Adipocyte (in vitro differentiated cells): Measurements from ENCODE around the gene OPALIN.

ENCODE experiments used
- DNase-seq: peaks from one replicate; pipeline ENCODE4 v3.0.0-alpha.2; 2015; ENCODE audit warnings: low read depth
- H3K27me3 ChIP-seq: replicated peaks from 2 replicates; pipeline ENCODE4 v1.7.0; 2013; ENCODE audit warnings: mild to moderate bottlenecking, low read length, moderate library complexity; ENCODE audit not compliant: control insufficient read depth, insufficient read depth
- H3K36me3 ChIP-seq: 2 replicates; pipeline ENCODE4 v1.7.0; 2013; ENCODE audit warnings: low read length, mild to moderate bottlenecking, moderate library complexity; ENCODE audit not compliant: control insufficient read depth, insufficient read depth, severe bottlenecking
- H3K4me1 ChIP-seq: 2 replicates; pipeline ENCODE4 v1.7.0; 2013; ENCODE audit warnings: mild to moderate bottlenecking, low read length, moderate library complexity; ENCODE audit not compliant: control insufficient read depth, insufficient read depth
- H3K4me3 ChIP-seq: 2 replicates; pipeline ENCODE4 v1.7.0; 2013; ENCODE audit warnings: mild to moderate bottlenecking, low read length, moderate library complexity
- H3K9ac ChIP-seq: 2 replicates; pipeline ENCODE4 v1.7.0; 2013; ENCODE audit warnings: mild to moderate bottlenecking, low read length, moderate library complexity
- H3K9me3 ChIP-seq: 2 replicates; pipeline ENCODE4 v1.7.0; 2013; ENCODE audit warnings: mild to moderate bottlenecking, low read length, moderate library complexity; ENCODE audit not compliant: control insufficient read depth

OPALIN gene

DNA sequence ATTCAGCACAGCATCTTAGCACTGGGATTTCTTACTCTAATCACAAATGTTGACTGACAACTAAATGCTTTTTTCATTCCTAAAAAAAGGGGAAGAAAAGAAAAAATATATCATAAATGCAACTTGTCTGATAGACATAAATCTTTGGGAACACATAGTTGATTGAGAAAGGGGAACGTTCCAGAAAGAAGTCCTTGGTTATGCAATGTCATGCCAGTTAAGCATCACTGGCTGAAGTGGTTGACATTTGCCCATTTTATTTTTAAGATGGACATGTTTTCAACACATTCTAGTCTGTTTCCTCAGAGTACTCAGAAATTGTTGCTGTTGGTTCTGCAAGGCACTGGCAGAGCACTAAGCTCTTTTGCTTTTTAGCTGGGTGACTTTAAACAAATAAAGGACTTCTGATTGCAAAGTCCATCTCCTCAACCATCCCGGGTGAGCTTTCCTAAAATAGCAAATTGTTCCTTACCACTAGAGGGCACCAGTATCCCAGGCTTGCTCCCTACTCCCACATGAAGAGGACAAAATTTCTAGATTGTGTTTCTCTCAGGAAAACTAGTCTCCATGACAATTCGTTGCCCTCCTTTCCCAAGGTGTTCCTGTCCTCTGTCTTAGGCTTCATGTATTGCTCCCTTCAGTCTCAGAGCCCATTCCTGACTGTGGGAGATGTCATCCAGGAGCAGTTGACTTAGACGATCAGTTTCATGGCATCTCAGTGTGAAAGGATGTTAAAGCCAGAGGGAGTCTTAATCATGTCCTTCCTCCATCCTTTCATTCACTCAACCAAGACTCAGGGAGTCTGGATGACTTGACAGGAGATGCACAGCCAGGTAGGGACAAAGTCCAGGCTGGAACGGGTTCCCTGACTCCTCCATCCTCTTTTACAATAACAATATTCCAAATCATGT lies 23.9 kb downstream of the OPALIN start:
- Histone ChIP-seq H3K4me3 (no peak overlapping the region), H3K9ac (no peak overlapping the region), H3K36me3 (no peaks in the 10 kb centered on the region), H3K4me1 (no peaks in the 10 kb centered on the region), H3K9me3 (peaks cover 3% of the 10 kb centered on the region), H3K27me3 (peaks cover 55% of the 10 kb centered on the region)
- peak; percentile 81 for DNase-seq

- peaks cover 51% of the 10 kb centered on the region for H3K27me3 ChIP-seq
- no peaks in the 10 kb centered on the region for H3K4me1 ChIP-seq
- H3K36me3 ChIP-seq = no peaks in the 10 kb centered on the region
- DNase-seq = no peak
- H3K9me3 ChIP-seq = peaks cover 3% of the 10 kb centered on the region
- H3K4me3 ChIP-seq = no peak overlapping the region
- no peak overlapping the region for H3K9ac ChIP-seq
Observed at GRCh38 chr10:96333101-96333500, 25.7 kb downstream of the OPALIN start.

DNA sequence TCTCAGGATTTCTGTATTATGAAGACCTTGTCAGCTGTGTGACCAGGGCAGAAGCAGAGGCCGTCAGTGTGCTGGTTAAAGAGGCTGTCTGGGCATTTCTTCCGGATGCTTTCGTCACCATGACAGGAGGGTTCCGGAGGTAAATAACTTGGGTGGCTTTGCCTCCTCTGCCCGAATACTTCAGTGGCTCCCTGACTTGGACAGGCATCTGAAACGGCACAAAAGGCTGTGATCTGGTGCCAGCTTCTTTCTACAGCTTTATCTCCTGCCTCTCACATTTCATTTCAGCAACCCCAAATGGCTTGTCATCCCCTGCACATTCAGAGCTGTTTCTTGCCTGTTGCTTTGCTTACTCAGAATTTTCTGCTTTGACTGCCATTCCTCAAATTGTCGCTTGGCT lies 31.3 kb downstream of the OPALIN start:
- Histone ChIP-seq H3K27me3 (peaks cover 50% of the 10 kb centered on the region), H3K4me1 (no peaks in the 10 kb centered on the region), H3K9me3 (peaks cover 3% of the 10 kb centered on the region), H3K4me3 (no peak overlapping the region), H3K36me3 (no peaks in the 10 kb centered on the region), H3K9ac (no peak overlapping the region)
- no peak for DNase-seq

DNA sequence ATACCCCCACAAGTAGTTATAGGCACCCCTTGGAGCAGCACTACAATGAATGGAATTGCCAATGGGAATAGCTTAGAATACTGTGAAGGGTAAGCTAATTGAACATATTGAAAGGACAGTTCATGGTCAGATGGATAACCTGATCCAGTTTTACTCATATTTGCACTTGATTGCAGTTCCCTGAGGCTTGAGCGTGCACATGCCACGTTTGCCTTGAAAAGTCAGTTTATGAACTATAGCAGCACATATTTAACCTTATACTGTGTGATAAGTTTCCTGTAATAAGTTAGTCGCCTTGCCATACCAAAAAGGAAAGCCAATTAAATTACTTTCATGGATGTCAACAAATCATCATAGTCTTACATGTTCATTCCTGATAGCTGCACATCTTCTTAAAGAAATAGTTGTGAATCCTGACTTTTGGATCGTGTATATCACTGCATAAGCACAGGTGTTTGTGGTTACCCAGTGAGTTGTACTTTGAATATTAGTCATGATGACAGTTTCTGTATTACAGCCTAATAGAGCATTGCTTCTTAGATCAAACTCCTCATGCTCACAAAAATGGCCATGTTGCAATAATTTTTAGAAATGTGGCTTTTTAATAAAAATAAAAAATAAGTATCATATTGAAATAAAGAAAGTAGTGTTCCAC lies 33.0 kb downstream of the OPALIN start:
- H3K9me3 ChIP-seq = peaks cover 5% of the 10 kb centered on the region
- no peak for DNase-seq
- H3K4me1 ChIP-seq = no peaks in the 10 kb centered on the region
- H3K36me3 ChIP-seq = no peaks in the 10 kb centered on the region
- H3K4me3 ChIP-seq = no peak overlapping the region
- peaks cover 55% of the 10 kb centered on the region for H3K27me3 ChIP-seq
- H3K9ac ChIP-seq = no peak overlapping the region

DNA sequence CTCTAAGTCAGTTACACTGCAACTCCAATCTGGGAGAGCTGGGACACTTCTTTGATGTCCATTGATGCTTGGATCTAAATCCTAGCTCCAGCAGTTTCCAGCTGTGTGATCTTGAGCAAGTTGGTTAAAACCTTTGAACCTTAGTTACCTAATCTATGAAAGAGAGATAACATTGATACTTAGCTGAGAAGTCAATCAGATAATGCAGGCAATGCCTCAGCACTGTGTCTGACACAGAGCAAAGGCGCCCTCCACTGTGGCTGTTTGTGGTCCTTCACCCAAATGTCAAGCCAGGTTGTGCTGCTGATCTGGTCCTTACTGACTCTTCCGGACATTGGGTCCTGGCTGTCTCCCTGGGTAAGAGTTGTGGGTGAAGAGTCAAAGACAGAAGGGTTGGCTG lies 34.4 kb downstream of the OPALIN start:
- H3K36me3 ChIP-seq = no peaks in the 10 kb centered on the region
- H3K4me3 ChIP-seq = no peak overlapping the region
- no peak overlapping the region for H3K9ac ChIP-seq
- peaks cover 46% of the 10 kb centered on the region for H3K27me3 ChIP-seq
- H3K9me3 ChIP-seq = peaks cover 3% of the 10 kb centered on the region
- DNase-seq = no peak
- no peaks in the 10 kb centered on the region for H3K4me1 ChIP-seq

DNA sequence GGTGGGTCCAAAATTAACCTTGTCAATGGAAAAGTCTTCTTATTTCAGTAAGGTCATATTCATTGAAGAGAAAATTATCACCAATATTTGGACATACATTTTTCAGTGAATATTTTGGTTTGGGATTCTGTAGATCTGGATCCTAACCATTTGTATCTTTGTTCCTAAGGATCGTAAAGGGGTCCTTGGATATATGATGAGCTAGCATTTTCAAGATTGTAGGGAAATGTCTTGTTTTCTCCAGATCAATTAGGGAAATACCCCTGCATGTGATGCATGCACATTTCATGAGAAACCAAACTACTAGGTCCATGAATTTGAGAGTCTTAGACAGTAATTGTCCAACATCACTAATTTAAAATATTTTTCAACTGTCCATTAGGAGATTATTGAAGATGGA lies 36.5 kb downstream of the OPALIN start:
- no peaks in the 10 kb centered on the region for H3K4me1 ChIP-seq
- peaks cover 3% of the 10 kb centered on the region for H3K9me3 ChIP-seq
- H3K9ac ChIP-seq = no peak overlapping the region
- H3K36me3 ChIP-seq = no peaks in the 10 kb centered on the region
- peaks cover 40% of the 10 kb centered on the region for H3K27me3 ChIP-seq
- no peak overlapping the region for H3K4me3 ChIP-seq
- DNase-seq = no peak

DNA sequence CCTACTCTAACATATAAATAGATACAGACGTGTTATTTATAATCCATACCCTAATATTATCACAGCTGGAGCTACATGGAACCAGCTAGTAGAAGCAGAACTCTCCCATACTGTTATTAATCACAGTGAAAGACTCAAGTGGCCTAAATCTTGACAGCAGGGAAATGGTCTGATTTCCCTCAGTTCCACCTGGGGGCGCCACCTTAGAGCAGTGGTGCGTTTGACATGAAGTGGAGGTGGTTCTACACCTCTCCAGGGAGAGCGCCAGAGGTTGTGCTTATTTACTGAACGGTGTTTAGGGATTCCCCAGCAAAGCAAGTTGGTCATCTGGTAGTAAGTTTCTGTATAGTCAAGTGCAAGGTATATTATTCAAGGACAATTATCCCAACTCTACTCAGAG lies 37.0 kb downstream of the OPALIN start:
- Histone ChIP-seq H3K4me1 (no peaks in the 10 kb centered on the region), H3K27me3 (peaks cover 39% of the 10 kb centered on the region)
- DNase-seq = no peak

GRCh38 chr10:96319754-96320474 lies 38.9 kb downstream of the OPALIN start:
- Histone ChIP-seq H3K4me1 (no peaks in the 10 kb centered on the region), H3K9me3 (peaks cover 3% of the 10 kb centered on the region), H3K27me3 (peaks cover 40% of the 10 kb centered on the region), H3K9ac (no peak overlapping the region), H3K36me3 (no peaks in the 10 kb centered on the region), H3K4me3 (no peak overlapping the region)
- peak; percentile 10 for DNase-seq

More for the DNA sequence above, 37.0 kb downstream of the OPALIN start:
- peaks cover 3% of the 10 kb centered on the region for H3K9me3 ChIP-seq
- no peaks in the 10 kb centered on the region for H3K36me3 ChIP-seq
- no peak overlapping the region for H3K9ac ChIP-seq
- H3K4me3 ChIP-seq = no peak overlapping the region

DNA sequence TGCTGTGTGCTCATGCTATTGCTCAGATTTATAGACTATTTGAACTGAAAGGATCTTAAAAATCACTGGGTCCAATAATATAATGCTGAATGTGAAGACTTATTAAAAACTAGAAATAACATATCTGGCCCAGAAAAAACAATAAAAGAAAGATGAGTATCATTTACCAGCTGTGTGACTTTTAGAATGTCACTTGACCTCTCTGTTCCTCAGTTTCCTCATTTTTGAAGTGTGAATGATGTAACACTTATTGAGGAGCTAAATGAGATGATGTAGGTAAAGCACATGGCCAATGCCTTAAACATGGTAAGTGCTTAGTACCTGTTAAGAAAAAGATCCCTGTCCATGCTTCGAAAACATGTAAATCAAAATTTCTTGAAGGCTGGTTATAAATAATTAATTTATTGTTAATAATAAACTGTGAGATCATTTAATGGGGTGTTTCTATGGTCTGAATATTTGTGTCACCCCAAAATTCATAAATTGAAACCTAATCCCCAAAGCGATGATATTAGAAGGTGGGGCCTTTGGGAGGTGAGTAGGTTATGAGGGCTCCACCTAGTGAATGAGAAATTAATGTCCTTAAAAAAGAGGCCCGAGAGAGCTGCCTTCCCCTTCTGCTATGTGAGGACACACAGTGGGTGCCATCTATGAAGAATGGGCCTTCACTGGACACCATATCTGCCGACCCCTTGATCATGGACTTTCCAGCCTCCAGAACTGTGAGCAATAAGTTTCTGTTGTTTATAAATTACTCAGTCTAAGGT lies 41.6 kb downstream of the OPALIN start:
- H3K4me1 ChIP-seq = no peaks in the 10 kb centered on the region
- H3K36me3 ChIP-seq = no peaks in the 10 kb centered on the region
- DNase-seq = no peak
- H3K9ac ChIP-seq = no peak overlapping the region
- H3K9me3 ChIP-seq = peaks cover 3% of the 10 kb centered on the region
- peaks cover 29% of the 10 kb centered on the region for H3K27me3 ChIP-seq
- H3K4me3 ChIP-seq = no peak overlapping the region

DNA sequence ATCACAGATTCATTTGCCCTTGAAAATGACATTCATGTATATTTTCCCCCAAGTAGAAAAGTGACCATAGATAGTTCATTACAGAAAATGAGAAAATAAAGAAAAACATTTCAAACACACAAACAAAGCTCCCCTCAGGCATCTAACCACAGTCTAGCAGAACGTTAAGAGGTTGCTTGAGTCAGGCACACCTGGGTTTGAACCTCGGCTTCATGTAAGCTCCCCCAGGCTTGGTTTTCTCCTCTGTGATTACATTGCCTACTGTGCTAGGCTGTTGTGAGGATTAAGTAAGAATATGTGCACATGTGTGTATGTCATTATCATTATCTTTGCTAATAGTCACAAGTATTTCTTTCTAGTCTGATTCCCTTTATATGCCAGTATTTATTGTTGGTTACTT lies 45.5 kb downstream of the OPALIN start:
- Histone ChIP-seq H3K9me3 (no peaks in the 10 kb centered on the region), H3K27me3 (peaks cover 21% of the 10 kb centered on the region), H3K36me3 (no peaks in the 10 kb centered on the region), H3K9ac (no peak overlapping the region), H3K4me3 (no peak overlapping the region), H3K4me1 (no peaks in the 10 kb centered on the region)
- no peak for DNase-seq
